NB4 (cell line): ENCODE measurements around the gene RNF11.
"Not testable (repeated sequence)": the region's sequence is repeated elsewhere in the genome, so short reads cannot be mapped to it uniquely, and the experiment has no call there.

Experiments used
- CTCF ChIP-seq: IDR thresholded peaks from one replicate; pipeline ENCODE4 v1.5.1; 2012; ENCODE audit warnings: low read depth, low read length
- MAX ChIP-seq: IDR thresholded peaks from 2 replicates; pipeline ENCODE4 v1.6.1; 2011; ENCODE audit warnings: low read depth, low read length
- MYC ChIP-seq: IDR thresholded peaks from 2 replicates; pipeline ENCODE4 v1.6.1; 2011; ENCODE audit warnings: low read depth, low read length
- POLR2A ChIP-seq: IDR thresholded peaks from 2 replicates; pipeline ENCODE4 v1.6.1; 2011; ENCODE audit warnings: mild to moderate bottlenecking; ENCODE audit not compliant: insufficient read length; ENCODE audit errors: extremely low read depth

GRCh38 chr1:51251165-51251564, 15.1 kb downstream of the RNF11 start:
- TF ChIP-seq CTCF, POLR2A, MAX, MYC: not testable (repeated sequence)
